ENCODE measurements around the gene CCDC149.

The CCDC149 gene

DNA sequence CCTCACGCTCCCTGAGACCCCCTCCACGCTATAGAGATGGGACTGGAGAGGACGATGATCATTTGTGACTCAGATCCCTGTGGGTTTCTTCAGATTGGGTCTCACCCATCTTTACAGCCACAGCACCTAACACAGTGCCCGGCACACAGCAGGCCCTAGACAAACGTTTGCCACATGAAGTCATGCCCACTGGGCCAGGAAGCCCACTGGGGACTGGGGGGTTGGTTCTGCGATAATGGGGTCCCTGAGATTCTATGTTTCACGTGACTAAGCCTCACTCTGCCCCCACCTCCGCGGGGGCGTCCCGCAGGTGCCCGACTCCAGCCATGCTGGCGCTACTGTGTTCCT is 113.7 kb downstream of the CCDC149 start:
- no peak for DNase-seq

DNA sequence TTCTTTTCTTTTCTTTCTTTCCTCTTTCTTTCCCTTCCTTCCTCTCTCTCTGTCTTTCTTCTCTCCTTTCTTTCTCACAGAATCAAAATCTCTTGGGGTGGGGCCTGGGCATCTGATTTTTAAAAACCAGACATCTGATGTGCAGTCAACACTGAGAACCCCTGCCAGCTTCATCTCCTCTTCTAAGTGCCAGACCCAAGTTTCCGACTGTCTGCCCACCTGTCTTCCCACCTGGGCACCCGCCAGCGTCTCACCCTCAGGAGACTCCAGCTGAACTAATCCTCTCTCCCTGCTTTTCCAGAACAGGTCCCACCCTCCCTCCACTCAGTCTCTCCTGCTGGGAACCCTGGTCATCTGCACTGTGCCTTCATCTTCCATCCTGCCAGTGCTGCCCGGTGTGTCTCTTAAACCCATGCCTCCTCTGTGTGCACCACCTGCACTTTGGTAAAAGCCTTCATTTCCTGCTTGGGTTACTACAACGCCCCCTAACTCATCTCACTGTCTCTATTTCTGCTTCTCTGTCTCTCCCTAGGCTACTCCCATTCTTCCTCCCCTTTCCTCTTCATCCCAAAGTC is 114.7 kb downstream of the CCDC149 start:
- DNase-seq: no peak

DNA sequence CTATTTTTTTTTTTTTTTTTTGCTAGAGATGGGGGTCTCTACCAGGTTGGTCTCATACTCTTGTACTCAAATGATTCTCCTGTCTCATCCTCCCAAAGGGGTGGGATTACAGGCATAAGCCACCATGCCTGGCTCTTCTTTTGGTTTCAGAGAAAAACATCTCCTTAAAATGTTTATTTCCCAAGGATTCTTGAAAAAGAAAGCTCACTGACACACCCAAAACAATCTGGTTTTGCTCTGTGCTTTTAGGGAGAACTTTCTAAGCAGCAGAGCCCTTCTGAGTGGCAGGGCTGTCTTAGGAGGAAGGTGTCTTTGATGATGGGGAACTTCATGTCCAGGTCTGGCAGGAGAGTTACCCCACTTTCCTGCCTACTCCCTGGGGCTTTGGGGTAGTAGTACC is 116.2 kb downstream of the CCDC149 start:
- DNase-seq: no peak

DNA sequence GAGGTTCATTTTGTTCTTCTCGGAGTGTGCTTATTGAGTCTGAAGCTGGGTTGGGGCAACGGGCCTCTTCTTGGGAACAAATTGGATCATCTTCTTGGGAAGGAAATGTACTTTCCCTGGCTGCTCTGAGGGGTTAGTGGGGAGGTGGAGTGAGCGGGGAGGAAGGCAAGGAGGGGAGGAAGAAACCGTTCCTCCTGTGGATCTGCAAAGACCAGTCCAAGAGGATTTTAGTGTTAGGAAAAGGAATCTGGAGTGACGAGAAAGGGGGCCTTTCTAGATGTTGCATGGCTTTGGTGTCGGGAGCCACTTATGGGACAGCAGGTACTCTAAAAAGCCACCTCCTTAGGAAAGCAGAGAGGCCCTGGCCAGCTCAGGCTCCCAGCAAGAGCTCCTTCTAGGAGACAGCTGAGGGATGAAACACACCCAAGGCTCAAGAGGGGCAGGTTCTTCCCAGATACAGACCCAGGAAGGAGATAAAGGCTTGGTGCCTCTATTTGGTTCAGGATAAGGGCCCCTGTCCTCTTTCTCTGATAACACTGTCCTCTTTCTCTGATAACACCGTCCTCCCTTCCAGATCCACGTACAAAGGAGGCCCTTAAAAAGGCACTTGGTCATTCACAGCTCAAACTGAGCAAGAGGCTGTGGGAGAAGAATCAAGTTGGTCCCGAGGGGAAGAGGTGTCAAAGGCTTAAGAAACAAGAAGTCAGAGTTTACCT is 117.0 kb downstream of the CCDC149 start:
- no peak for DNase-seq

DNA sequence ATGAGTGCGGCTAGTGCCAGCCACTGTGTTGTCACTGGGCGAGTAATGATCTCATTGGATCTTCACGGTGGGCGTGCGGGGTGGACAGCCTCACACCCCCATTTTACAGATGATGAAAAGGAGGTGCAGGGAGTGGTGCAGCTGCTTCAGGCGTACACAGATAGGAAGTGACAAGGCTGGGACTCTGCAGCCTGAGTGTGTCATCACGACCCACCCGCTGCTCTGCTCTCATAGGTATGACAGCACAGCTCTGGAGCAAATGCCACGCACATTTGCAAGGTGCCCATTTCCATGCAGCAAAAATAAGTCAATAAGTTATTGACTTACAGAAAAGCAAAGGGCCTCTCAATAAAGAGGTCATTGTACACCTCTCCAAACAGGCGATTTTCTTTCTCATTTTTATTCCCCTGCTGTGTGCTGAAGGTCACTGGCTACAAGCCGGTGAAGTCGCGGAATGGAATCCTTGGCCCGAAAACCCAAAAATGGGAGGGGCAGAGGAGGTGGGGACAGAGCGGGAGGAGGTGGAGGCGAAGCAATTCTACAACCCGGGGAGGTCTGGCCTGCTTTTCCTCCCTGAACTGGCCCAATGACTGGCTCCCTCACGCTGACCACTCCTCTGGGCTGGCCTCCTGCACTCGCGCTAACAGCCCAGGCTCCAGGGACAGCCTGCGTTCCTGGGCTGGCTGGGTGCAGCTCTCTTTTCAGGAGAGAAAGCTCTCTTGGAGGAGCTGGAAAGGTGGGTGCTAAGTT is 117.8 kb downstream of the CCDC149 start, which contains the start of gene SOD3:
SOD3 (plus strand) TSS at position 658 of the 750 bp plus-strand sequence. CDS start 3,949 bp downstream, outside the sequence.
- DNase-seq: no peak

DNA sequence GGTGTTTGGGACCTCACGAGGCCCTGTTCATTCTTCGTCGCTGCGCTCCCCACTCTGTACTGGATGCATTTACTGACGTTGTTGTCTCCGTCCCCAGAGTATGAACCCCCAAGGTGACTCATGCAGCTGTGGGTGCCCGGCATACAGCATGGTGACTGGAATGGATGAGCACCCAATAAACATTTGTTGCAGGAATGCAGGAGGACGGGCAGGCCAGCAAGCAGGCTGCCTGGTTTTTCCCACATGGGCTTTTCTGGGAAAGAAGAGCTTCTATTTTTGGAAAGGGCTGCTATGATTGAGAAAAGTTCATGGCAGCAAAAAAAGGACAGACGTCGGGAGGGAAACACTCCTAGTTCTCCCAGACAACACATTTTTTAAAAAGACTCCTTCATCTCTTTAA is 118.4 kb downstream of the CCDC149 start:
- DNase-seq: no peak

DNA sequence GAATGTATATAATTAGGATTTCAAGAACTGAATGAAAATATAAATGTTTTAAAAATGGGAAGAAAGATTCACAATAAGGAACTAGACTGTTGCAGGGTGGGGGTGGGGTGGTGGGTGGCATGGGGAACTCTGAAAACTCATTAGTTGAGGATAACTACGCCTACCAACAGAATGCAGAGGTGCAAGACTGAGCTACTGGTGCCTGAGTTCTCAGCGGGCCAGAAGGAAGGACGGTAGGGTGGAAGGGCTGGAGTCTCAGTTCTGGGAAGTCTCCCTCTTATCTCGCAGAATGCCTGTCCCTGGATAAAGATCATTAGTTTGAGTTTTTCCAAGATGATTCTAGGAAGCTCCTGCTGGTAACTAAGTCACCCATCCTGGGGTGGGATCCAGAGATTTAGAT is 118.8 kb downstream of the CCDC149 start:
- no peak for DNase-seq

DNA sequence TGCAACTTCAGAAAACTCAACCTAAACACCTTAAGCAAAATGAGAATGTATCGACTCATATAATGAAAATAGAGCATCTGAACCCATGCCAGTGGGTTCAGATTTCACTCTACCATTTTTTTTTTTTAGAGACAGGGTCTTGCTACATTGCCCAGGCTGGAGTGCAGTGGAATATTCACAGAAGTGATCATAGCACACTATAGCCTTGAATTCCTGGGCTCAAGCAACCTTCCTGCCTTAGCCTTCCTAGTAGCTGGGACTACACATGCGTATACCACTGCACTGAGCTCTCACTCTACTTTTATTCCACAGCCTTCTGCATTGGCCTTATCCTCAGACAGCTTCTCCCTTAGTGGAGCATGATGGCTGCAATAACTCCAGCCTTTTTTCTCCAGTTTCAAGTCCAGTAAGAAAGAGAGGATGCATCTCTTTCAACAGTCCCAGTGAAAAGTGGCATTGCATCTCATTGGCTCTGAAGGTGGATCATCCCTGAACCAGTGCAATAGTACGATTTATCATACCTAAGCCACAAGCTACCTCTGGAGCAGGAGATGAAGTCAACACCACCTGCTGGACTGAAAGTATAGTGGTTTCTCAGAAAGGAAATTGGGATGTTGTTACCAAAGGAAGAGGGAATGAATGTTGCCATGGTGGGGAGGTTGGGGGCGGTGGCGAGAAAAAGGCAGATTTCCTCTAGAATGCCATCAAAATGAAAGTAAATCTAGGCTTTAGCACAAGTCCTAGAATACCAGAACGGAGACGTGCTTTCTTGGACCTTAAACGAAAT is 119.4 kb downstream of the CCDC149 start:
- DNase-seq: no peak

DNA sequence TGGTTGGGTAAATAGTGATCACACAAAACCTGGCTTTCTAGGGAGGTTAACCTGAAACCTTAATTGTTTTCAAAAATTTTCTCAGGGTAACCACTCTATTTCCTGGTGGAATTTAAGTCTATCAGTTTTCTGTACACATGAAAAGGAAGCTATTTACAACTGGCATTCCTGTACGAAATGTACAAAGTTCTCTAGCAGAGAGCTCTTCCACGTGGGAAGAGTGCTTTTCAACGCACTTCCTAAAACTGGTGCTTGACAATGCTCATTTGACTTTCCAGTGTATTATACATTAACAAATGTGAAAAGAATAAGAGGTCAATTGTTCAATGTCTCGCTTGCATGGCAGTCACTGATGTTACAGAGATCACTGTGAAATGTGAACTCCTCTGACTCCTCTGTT is 120.3 kb downstream of the CCDC149 start:
- no peak for DNase-seq

DNA sequence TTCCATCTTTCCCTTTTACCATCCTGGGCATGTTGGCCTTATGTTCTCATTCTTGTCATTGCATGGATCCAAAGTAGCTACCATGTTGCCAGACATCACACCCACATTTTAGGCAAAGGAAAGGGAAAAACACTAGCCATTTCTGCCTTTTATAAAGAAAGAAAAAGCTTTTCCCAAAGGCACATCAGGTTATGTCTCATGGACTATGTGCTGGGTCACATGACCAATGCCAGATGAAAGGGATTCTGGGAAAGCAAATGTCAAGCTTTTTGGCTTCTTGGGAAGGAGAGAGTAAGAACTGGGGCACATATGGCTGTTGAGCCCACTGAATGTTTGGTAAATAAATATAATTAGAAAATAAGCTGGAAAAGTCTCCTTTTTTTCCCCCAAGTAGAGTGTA is 121.8 kb downstream of the CCDC149 start:
- DNase-seq: no peak

DNA sequence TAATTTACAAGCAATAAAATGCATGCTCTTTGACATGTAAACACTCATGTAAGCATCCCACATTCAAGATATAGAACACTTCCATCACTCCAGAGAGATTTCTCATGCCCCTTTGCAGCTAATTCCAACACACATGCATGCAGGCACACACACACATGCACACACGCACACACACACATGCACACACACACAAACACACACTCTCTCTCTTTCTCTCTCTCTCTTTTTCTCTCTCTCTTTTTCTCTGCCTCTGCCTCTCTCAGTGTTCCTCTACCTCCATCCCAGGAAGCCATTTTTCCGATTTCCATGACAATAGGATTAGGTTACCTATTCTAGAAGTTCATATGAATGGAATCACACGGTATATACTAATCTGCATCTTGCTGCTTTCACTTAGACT is 129.3 kb downstream of the CCDC149 start:
- no peak for DNase-seq

DNA sequence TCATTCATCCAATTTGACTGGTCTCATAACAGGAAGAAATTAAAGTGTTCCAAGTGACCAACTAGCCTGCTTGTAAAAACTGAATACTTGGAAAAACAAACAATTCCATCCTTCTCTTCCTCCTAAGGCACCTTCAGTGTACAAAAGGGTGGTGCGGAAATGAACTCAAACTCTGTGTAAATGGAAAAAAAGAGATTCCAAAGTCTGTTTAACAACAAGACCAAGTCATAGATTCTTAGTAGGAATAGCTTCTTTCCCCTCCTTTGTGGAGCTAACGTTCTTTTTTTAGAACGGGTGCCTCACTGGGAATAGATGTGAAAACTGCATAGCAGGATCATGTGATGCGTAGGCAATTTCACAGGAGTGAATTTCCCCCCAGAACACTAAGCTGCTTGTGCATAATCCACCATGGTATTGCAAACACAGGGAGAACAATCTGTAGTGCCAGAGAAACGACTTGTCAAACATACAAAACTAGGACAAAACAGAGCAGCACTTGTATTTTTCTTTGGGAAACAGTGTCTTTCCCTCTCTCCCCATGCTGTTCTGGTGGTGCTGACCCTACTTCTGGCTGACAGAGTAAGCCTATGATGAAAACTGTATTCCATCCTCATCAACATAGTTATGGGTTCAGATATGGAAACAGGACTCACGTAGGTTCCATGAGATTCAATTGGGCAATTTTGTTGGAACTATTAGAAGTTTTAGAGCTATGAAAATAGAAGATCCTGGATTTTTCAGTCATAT is 130.7 kb downstream of the CCDC149 start:
- DNase-seq: no peak

DNA sequence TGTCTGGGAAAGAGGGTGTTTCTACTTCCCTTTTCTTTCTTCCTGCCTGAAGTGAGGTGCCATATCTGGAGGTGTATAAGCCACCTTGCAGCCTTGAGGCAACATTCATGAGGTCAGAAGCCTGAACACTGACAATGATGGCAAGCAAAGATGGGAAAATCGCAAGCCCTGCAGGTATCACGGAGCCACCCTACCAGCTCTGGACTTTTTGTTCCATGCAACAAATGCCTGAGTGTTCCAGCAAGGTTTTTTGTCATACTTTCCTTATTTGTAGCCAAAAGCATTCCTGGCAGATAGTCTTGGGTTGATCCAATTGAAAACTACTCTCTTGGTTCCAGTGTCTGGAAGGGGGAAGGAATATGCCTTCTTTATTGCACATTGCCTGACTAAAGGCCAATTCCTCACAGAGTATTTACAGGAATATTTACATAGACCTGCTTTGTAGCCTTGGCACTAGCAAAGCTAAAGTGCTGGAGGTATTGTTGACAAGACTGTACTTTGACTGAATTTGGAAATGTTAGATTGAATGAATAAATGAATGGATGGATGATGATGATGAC is 131.8 kb downstream of the CCDC149 start:
- no peak for DNase-seq

DNA sequence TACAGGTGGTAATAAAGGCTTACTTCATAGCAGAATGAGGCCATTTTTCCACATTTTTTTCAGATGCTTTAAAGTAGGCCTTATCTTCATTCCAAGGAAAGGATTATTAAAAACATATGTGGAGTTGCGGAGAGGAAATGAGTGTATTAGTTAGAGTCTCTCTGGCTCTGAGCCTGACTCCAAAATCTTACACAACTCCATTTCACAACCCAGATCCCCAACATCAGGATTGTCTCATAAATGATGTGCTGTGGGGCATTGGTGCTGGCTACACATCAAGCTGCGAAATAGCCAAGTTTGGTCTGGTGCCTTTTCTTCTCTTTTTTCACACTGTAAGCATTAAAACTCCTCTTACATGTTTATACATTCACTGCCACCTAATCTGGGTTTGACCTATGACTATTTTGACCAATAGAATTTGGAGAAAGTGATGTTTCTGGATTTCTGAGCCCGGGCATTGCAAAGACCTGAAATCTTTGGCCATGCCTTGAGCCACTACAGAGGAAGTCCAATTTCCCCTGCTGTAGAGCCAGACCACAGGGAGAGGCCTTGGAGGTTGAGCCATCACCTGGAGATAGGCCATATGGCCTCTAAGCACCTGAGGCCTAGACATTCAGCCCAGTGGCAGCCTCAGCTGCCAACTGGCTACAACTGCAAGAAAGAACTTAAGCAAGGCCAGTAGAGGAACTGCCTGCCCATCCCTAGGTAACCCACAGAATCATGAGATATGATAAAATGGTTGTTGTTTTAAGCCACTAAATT is 134.2 kb downstream of the CCDC149 start:
- no peak for DNase-seq

DNA sequence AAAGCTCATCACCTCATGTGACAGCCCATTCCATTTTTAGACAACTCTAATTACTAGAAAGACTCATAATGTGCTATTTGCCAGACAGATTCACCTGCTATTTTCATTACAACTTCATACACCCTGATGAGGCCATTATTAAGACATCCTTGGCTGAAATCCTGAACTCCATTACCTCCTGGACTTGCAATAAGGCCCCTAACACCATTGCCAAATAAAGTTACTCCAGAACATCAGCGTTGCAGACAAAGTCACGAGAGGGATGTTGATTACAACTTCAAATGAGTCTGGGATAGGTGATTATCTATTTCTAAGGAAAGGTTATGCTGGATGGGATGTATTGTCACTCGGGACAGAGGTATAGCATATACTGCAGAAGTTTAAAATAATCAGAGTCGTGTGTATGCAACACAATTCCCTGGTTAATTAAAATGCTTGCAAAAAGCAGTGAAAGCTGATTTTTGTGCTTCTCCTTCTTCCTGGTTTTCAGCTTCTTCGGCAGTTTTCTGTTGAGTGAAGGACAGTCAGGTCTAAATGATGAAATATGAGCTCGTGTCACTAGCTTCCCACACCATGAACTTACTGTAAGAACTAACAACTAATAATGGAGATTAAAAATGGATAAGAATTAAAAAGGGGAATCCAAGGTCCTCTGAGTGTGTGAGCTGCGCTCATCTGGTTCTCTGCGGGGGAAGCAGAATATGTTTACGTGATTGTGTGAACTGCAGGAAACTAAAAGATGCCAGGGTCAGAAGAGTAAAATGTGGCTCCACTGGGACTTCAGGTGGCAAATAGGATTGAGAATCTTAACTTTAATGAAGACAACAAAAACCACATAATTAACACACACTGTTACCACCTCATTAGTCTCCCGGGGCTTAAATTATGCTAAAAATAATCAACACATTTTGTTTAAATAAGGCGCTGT is 135.0 kb downstream of the CCDC149 start:
- DNase-seq: no peak

DNA sequence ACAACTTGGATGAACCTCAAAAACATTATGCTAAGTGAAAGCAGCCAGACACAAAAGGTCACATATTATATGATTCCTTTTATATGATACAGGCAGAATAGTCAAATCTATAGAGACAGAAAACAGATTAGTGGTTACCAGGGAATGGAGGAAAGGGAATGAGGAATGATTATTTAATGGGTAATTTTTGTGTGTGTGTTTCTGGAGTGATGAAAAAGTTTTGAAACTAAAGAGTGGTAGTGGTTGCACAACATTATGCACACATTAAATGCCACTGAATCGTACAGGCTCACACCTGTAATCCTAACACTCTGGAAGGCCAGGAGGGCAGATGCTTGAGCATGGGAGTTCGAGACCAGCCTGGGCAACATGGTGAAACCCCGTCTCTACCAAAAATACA is 137.1 kb downstream of the CCDC149 start:
- DNase-seq: no peak

DNA sequence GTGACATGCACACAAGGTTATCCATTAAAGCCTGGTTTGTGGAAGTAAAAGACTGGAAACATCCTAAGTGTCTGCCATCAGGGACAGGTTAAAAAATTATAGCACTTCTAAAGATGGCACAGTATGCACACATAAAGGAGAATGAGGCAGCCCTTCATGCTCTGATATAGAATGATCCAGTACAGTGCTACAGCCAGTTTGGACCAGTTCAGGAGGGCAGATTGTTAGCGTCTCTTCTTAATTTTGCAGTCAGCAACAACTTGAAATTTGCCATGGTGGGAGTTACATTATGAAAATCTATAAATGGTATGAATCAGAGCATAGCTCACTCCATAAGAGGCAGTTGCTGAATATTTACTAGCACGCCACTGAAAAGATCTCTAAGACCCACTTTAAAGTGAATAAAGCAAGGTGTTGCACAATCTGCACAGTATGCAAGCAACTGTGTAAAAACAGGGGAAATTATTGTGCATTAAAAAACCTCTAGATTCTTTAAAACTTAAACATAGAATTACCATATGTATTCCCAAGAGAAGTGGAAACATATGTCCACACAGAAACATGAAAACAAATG is 137.7 kb downstream of the CCDC149 start:
- no peak for DNase-seq

DNA sequence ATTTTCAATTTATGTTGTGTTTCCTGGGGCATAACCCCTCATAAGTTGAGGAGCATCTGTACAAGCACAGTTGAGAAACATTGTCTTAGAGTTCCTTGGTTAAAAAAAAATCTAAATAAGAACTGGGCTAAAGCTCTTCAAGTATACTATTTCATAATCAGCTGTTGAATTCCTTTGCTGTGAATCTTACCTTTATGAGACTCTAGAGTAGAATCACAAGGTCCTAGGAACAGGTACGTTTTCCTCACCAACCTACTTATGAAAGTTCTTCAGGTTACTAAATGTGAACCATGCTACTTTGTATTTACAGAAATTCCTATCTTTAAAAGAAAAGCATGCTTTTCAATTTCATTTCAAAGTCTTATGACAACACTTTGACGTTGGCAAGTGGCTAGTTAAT is 138.4 kb downstream of the CCDC149 start:
- DNase-seq: no peak

DNA sequence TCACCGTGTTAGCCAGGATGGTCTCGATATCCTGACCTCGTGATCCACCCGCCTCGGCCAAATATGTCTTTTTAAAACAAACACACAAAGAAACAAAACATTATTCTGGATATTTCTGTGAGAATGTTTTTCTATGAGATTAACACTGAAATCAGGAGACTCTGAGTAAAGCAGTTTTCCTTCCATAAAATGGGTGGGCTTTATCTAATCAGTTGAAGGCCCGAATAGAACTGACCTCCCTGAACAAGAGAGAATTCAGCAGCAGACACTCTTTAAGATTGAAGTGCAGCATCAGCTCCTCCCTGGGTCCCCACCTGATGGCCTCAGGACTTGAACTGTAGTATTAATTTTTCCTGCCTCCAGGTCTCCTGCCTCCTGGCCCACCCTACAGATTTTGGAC is 139.9 kb downstream of the CCDC149 start:
- DNase-seq: no peak

DNA sequence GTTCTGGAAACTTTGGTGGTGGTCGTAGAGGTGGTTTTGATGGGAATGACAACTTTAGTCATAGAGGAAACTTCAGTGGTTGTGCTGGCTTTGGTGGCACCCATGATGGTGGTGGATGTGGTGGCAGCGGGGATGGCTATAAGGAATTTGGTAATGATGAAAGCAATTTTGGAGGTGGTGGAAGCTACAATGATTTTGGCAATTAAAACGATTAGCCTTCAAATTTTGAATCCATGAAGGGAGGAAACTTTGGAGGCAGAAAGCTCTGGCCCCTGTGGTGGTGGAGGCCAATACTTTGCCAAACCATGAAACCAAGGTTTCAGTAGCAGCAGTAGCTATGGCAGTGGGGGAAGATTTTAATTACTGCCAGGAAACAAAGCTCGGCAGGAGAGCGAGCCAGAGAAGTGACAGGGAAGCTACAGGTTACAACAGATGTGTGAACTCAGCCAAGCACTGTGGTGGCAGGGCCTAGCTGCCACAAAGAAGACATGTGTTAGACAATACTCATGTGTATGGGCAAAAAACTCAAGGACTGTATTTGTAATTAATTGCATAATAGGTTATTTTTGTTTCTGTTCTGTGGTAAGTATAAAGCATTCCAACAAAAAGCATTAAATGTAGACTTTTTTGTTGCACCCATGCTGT is 140.7 kb downstream of the CCDC149 start:
- DNase-seq: no peak

Data from activated CD8-positive, alpha-beta memory T cell treated with anti-CD3 and anti-CD28 coated beads for 24 hours (primary cell).